Nephron progenitor cell (in vitro differentiated cells): Measurements from ENCODE around the gene GPSM3.
A peak's percentile ranks its signal among the peaks of the same experiment; 100 is the strongest.

ENCODE experiments used
- DNase-seq: peaks from one replicate; pipeline ENCODE4 v3.0.0; 2021
- H3K27ac Mint-ChIP-seq: 2 replicates; pipeline ENCODE4 v1.8.0; 2021; ENCODE audit warnings: mild to moderate bottlenecking, moderate library complexity, mixed read lengths
- H3K27me3 Mint-ChIP-seq: 2 replicates; pipeline ENCODE4 v1.8.0; 2021; ENCODE audit warnings: mild to moderate bottlenecking, low read depth, mixed read lengths; ENCODE audit not compliant: poor library complexity
- H3K36me3 Mint-ChIP-seq: 2 replicates; pipeline ENCODE4 v1.8.0; 2021; ENCODE audit warnings: low read depth, mixed read lengths
- H3K4me1 Mint-ChIP-seq: 2 replicates; pipeline ENCODE4 v1.8.0; 2021; ENCODE audit warnings: mixed read lengths
- H3K4me3 Mint-ChIP-seq: 2 replicates; pipeline ENCODE4 v1.8.0; 2021; ENCODE audit warnings: mild to moderate bottlenecking, moderate library complexity, mixed read lengths
- H3K9me3 Mint-ChIP-seq: 2 replicates; pipeline ENCODE4 v1.8.0; 2021; ENCODE audit warnings: mild to moderate bottlenecking, moderate library complexity, mixed read lengths
- TF ChIP-seq, protein P1 (sequence below): fragments of 200-600 bp; sonication (generic); IDR thresholded peaks from 2 replicates; pipeline ENCODE4 v1.5.0; 2021; ENCODE audit warnings: antibody characterized with exemption

GPSM3 gene, protein sequence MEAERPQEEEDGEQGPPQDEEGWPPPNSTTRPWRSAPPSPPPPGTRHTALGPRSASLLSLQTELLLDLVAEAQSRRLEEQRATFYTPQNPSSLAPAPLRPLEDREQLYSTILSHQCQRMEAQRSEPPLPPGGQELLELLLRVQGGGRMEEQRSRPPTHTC

DNA sequence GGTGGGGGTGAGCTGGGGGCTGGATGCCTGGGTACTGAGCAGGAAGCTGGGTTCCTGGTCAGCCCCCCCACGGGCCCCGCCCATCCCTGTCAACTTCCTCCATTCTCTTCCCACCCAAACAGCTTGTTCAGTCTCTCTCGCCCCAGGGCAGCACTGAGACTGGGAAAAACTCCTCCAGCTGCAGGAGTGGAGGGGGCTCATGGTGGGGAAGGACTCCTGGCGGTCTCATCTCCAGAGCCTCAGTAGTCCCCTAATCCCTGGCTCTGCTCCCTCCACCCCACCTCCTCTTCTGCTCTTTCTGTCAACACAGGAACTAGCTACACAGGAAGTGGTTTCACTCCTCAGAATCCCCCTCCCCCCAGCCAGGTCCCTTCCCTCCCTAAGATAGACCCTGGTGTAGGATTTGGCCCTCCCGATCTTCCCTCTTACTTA lies at the start of gene GPSM3:
GPSM3 (minus strand) TSS at position 36 of the 432 bp plus-strand sequence. CDS start 130 bp downstream, outside the sequence.
- DNase-seq, result no peak
- Mint-ChIP-seq H3K4me3 (peak within 1 kb of the TSS; percentile 69), H3K9me3 (no peaks in the 10 kb centered on the region), H3K27ac (peak within 1 kb of the TSS; percentile 97), H3K27me3 (no peaks in the 10 kb centered on the region), H3K36me3 (peaks cover 3% of the 10 kb centered on the region), H3K4me1 (peaks cover 86% of the 10 kb centered on the region)
- TF ChIP-seq, protein P1, sequence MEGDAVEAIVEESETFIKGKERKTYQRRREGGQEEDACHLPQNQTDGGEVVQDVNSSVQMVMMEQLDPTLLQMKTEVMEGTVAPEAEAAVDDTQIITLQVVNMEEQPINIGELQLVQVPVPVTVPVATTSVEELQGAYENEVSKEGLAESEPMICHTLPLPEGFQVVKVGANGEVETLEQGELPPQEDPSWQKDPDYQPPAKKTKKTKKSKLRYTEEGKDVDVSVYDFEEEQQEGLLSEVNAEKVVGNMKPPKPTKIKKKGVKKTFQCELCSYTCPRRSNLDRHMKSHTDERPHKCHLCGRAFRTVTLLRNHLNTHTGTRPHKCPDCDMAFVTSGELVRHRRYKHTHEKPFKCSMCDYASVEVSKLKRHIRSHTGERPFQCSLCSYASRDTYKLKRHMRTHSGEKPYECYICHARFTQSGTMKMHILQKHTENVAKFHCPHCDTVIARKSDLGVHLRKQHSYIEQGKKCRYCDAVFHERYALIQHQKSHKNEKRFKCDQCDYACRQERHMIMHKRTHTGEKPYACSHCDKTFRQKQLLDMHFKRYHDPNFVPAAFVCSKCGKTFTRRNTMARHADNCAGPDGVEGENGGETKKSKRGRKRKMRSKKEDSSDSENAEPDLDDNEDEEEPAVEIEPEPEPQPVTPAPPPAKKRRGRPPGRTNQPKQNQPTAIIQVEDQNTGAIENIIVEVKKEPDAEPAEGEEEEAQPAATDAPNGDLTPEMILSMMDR, result no peak

DNA sequence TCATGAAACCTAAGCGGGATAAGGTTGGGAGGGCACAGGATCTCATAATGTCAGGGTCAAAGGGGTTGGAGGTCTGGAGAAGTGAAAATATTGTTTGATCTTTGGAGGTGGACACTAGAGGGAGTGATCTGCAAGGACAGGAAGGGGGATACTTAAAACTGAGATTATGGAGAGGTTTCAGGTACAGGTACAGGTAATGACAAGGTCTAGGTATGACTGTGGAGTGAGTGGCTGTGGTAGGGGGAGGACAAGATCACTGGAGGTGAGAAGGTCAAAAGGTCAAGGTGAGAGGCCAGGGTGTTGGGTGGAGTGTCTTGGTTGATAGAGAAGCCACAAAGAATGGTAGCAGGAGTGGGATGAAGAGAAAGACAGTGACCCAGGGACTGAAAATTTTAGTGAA lies 48.2 kb upstream of the GPSM3 start:
- H3K27me3 Mint-ChIP-seq, result peaks cover 17% of the 10 kb centered on the region

DNA sequence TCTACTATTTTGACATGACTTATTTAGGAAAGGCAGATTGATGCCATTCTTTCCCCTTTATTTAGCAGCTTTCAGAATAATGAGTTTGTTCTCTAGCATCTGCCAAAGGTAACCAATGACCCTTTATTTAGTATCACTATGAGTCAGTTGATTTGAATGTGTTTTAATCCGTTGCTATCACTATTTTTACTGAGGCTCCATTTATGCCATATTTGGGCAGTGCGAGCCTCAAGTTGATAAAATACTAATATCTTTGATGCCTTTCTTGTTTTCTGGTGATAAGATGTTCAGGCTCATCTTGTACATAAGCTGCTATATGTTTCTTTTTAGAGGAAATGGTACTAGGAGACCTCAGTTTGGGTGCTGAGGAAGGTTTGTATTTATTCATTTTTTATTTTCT lies 47.0 kb upstream of the GPSM3 start:
- TF ChIP-seq, protein P1, result no peak
- Mint-ChIP-seq H3K4me1 (peaks cover 5% of the 10 kb centered on the region), H3K9me3 (no peaks in the 10 kb centered on the region), H3K36me3 (no peaks in the 10 kb centered on the region), H3K27ac (no peak overlapping the region), H3K4me3 (no peak overlapping the region), H3K27me3 (peaks cover 22% of the 10 kb centered on the region)
- DNase-seq, result no peak

More for the DNA sequence above, 48.2 kb upstream of the GPSM3 start:
- TF ChIP-seq, protein P1, result no peak
- no peak for DNase-seq
- no peak overlapping the region for H3K27ac Mint-ChIP-seq
- no peaks in the 10 kb centered on the region for H3K9me3 Mint-ChIP-seq
- H3K36me3 Mint-ChIP-seq, result no peaks in the 10 kb centered on the region
- peaks cover 16% of the 10 kb centered on the region for H3K4me1 Mint-ChIP-seq
- H3K4me3 Mint-ChIP-seq, result no peak overlapping the region

DNA sequence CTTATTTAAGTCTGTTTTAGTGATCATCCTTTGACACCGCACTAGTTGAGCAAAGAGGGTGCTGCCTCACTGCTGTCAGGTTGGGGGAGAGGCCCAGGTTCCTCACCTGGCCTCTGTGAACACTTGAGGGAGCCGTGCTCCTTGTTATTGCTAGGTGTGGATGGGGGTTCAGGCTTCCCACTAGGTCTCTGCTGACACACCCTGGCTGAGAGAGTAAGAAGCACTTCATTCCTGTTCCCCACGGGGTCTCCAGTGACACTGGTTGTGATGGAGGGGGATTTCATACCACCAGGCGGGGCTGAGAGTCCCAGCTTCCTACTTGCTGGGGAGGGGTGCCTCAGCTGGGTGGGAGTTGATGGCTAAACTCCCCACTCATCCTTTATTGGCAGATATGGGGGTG lies 42.5 kb upstream of the GPSM3 start:
- Mint-ChIP-seq H3K4me1 (no peaks in the 10 kb centered on the region), H3K4me3 (no peak overlapping the region), H3K9me3 (peaks cover 3% of the 10 kb centered on the region), H3K36me3 (no peaks in the 10 kb centered on the region), H3K27ac (no peak overlapping the region), H3K27me3 (peaks cover 16% of the 10 kb centered on the region)
- no peak for DNase-seq
- TF ChIP-seq, protein P1, result no peak

DNA sequence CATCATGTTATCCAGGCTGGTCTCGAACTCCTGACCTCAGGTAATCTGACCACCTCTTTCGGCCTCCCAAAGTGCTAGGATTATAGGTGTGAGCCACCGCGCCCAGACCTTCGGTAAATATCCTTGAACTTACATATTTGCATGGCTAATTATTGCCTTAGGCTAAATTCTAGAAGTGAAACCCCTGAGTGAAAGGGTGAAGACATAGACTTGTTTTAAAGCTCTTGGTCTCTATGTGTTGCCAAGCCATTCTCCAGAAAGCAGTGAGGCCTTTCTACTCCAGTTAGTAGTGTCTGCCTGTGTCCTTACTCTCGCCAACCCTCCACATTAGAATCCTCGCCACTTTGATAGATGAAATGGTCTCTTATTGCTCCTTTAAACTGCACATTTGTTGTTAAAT lies 34.0 kb upstream of the GPSM3 start:
- H3K36me3 Mint-ChIP-seq, result no peaks in the 10 kb centered on the region
- no peak overlapping the region for H3K27ac Mint-ChIP-seq
- H3K4me3 Mint-ChIP-seq, result no peak overlapping the region
- DNase-seq, result no peak
- no peaks in the 10 kb centered on the region for H3K9me3 Mint-ChIP-seq
- H3K27me3 Mint-ChIP-seq, result peaks cover 18% of the 10 kb centered on the region
- H3K4me1 Mint-ChIP-seq, result peaks cover 7% of the 10 kb centered on the region
- TF ChIP-seq, protein P1, result no peak

DNA sequence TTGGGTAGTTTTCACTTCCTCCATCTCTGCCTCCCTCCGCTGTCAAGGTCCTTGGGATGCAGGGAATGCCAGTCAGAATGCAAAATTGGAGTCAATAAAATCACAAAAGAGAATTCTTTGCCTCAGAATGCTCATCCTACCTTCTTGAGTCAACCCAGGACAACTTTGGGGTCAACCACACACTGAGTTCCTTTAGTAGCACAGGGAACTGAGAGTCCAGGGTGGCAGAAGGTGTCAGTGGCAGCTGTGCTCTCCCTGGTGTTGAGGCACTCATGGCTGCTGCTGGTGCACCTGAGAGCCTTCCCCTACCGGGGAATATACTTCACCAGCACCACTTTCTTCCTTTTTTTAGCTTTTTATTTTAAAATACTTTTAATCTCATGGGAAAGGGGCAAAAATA lies 32.3 kb upstream of the GPSM3 start:
- H3K36me3 Mint-ChIP-seq, result no peaks in the 10 kb centered on the region
- H3K27ac Mint-ChIP-seq, result no peak overlapping the region

More for the DNA sequence above, 32.3 kb upstream of the GPSM3 start:
- peaks cover 20% of the 10 kb centered on the region for H3K27me3 Mint-ChIP-seq
- H3K4me1 Mint-ChIP-seq, result peaks cover 7% of the 10 kb centered on the region
- TF ChIP-seq, protein P1, result no peak
- H3K4me3 Mint-ChIP-seq, result no peak overlapping the region
- no peaks in the 10 kb centered on the region for H3K9me3 Mint-ChIP-seq
- no peak for DNase-seq
